Measurements from ENCODE around the gene LCT.
"Not testable (repeated sequence)": the region's sequence is repeated elsewhere in the genome, so short reads cannot be mapped to it uniquely, and the experiment has no call there.

Gene LCT

GRCh38 chr2:135798275-135798705, 38.7 kb downstream of the LCT start:
- in situ Hi-C loops (cut with MboI; ENCODE audit: low sequenced_read_pairs): no loop called here

GRCh38 chr2:135797497-135798274, 39.3 kb downstream of the LCT start:
- in situ Hi-C loops (cut with MboI; ENCODE audit: low sequenced_read_pairs): no loop called here

GRCh38 chr2:135796606-135797005, 40.4 kb downstream of the LCT start:
- in situ Hi-C loops (cut with MboI; ENCODE audit: low sequenced_read_pairs): no loop called here

- in situ Hi-C loops (cut with MboI; ENCODE audit: low sequenced_read_pairs): not testable (repeated sequence)
Observed at GRCh38 chr2:135795641-135796040, 41.3 kb downstream of the LCT start.

- in situ Hi-C loops (cut with MboI; ENCODE audit: low sequenced_read_pairs): no loop called here
Observed at GRCh38 chr2:135792401-135793150, 44.4 kb downstream of the LCT start.

- in situ Hi-C loops (cut with MboI; ENCODE audit: low sequenced_read_pairs): no loop called here
Observed at GRCh38 chr2:135791418-135792190, 45.4 kb downstream of the LCT start.

GRCh38 chr2:135790423-135790822, 46.6 kb downstream of the LCT start:
- in situ Hi-C loops (cut with MboI; ENCODE audit: low sequenced_read_pairs): no loop called here

- in situ Hi-C loops (cut with MboI; ENCODE audit: low sequenced_read_pairs): no loop called here
Observed at GRCh38 chr2:135786823-135787222, 50.2 kb downstream of the LCT start.

GRCh38 chr2:135785032-135785431, 52.0 kb downstream of the LCT start:
- in situ Hi-C loops (cut with MboI; ENCODE audit: low sequenced_read_pairs): no loop called here

- in situ Hi-C loops (cut with MboI; ENCODE audit: low sequenced_read_pairs): no loop called here
Observed at GRCh38 chr2:135783439-135783838, 53.5 kb downstream of the LCT start.

- in situ Hi-C loops (cut with MboI; ENCODE audit: low sequenced_read_pairs): no loop called here
Observed at GRCh38 chr2:135782231-135782630, 54.8 kb downstream of the LCT start.

GRCh38 chr2:135776367-135776766, 60.6 kb downstream of the LCT start:
- in situ Hi-C loops (cut with MboI; ENCODE audit: low sequenced_read_pairs): no loop called here

GRCh38 chr2:135775420-135775819, 61.6 kb downstream of the LCT start:
- in situ Hi-C loops (cut with MboI; ENCODE audit: low sequenced_read_pairs): no loop called here

- in situ Hi-C loops (cut with MboI; ENCODE audit: low sequenced_read_pairs): no loop called here
Observed at GRCh38 chr2:135773917-135774316, 63.1 kb downstream of the LCT start.

GRCh38 chr2:135773319-135773718, 63.7 kb downstream of the LCT start:
- in situ Hi-C loops (cut with MboI; ENCODE audit: low sequenced_read_pairs): no loop called here

GRCh38 chr2:135768863-135769262, 68.1 kb downstream of the LCT start:
- in situ Hi-C loops (cut with MboI; ENCODE audit: low sequenced_read_pairs): no loop called here

- in situ Hi-C loops (cut with MboI; ENCODE audit: low sequenced_read_pairs): no loop called here
Observed at GRCh38 chr2:135762530-135762929, 74.5 kb downstream of the LCT start.

GRCh38 chr2:135762022-135762421, 75.0 kb downstream of the LCT start:
- in situ Hi-C loops (cut with MboI; ENCODE audit: low sequenced_read_pairs): no loop called here

- in situ Hi-C loops (cut with MboI; ENCODE audit: low sequenced_read_pairs): no loop called here
Observed at GRCh38 chr2:135756692-135757091, 80.3 kb downstream of the LCT start.

- in situ Hi-C loops (cut with MboI; ENCODE audit: low sequenced_read_pairs): no loop called here
Observed at GRCh38 chr2:135755573-135755972, 81.4 kb downstream of the LCT start.

GRCh38 chr2:135745545-135745944, 91.4 kb downstream of the LCT start:
- in situ Hi-C loops (cut with MboI; ENCODE audit: low sequenced_read_pairs): no loop called here
